ENCODE measurements around the gene MBP. TPM values are rescaled to one million over a fixed set of nuclear protein-coding genes. Genes with fewer than 3 reads are reported as not detected.

The MBP gene
- total RNA-seq, 2 experiments from 2014 or later, result 75.4 to 79.2 TPM

- no peak overlapping the region for H3K4me3 ChIP-seq (ENCODE audit: low read length)
- peaks cover 6% of the 10 kb centered on the region for H3K4me1 Mint-ChIP-seq (ENCODE audit: low read depth)
- H3K27ac ChIP-seq (ENCODE audit: low read depth in 1 of 2, low read length in 2 of 2), result no peak overlapping the region
- H3K36me3 ChIP-seq (ENCODE audit: insufficient read depth, low read length), result no peaks in the 10 kb centered on the region
- H3K27ac Mint-ChIP-seq, result no peak overlapping the region
- ATAC-seq (ENCODE audit: poor library complexity) (no peak), DNase-seq (no peak)
- no peaks in the 10 kb centered on the region for H3K27me3 ChIP-seq (ENCODE audit: control insufficient read depth in 1 of 2, insufficient read depth in 2 of 2, low read length in 2 of 2)
- ChIA-PET POLR2A (no interaction called here), CTCF (no interaction called here)
- TF ChIP-seq CTCF (IDR thresholded peaks at IDR 0.05), result no peak
- H3K27me3 Mint-ChIP-seq, result peaks cover 5% of the 10 kb centered on the region
- H3K9me3 Mint-ChIP-seq, result no peaks in the 10 kb centered on the region
- peaks cover 0 to 10% of the 10 kb centered on the region in 2 experiments for H3K9me3 ChIP-seq (ENCODE audit: control insufficient read depth in 1 of 2, insufficient read depth in 1 of 2, low read length in 2 of 2)
- no peaks in the 10 kb centered on the region for H3K36me3 Mint-ChIP-seq (ENCODE audit: low read depth)
- intact Hi-C loops (cut with DNase I, micrococcal nuclease), result no loop called here
- no peaks in the 10 kb centered on the region for H3K4me1 ChIP-seq (ENCODE audit: insufficient read depth, low read length)
- H3K4me3 Mint-ChIP-seq, result no peak overlapping the region
Measured at GRCh38 chr18:77168811-77169311, 36.3 kb upstream of the MBP start.

GRCh38 chr18:77167251-77167650, 34.7 kb upstream of the MBP start:
- POLR2A ChIA-PET, result no interaction called here

GRCh38 chr18:77166523-77166922, 33.9 kb upstream of the MBP start:
- no peak for TF ChIP-seq CTCF (IDR thresholded peaks at IDR 0.05)
- Mint-ChIP-seq H3K27ac (no peak overlapping the region), H3K36me3 (ENCODE audit: low read depth) (no peaks in the 10 kb centered on the region), H3K9me3 (no peaks in the 10 kb centered on the region), H3K27me3 (peaks cover 5% of the 10 kb centered on the region), H3K4me1 (ENCODE audit: low read depth) (peaks cover 6% of the 10 kb centered on the region), H3K4me3 (no peak overlapping the region)
- no peak overlapping the region for H3K4me3 ChIP-seq (ENCODE audit: low read length)
- DNase-seq (no peak), ATAC-seq (ENCODE audit: poor library complexity) (no peak)
- H3K4me1 ChIP-seq (ENCODE audit: insufficient read depth, low read length), result no peaks in the 10 kb centered on the region
- H3K27me3 ChIP-seq (ENCODE audit: control insufficient read depth in 1 of 2, insufficient read depth in 2 of 2, low read length in 2 of 2), result no peaks in the 10 kb centered on the region
- H3K9me3 ChIP-seq (ENCODE audit: control insufficient read depth in 1 of 2, insufficient read depth in 1 of 2, low read length in 2 of 2), result peaks cover 0 to 12% of the 10 kb centered on the region in 2 experiments
- no peak overlapping the region for H3K27ac ChIP-seq (ENCODE audit: low read depth in 1 of 2, low read length in 2 of 2)
- ChIA-PET POLR2A (no interaction called here), CTCF (no interaction called here)
- intact Hi-C loops (cut with DNase I, micrococcal nuclease), result no loop called here
- no peaks in the 10 kb centered on the region for H3K36me3 ChIP-seq (ENCODE audit: insufficient read depth, low read length)

More at GRCh38 chr18:77167251-77167650, 34.7 kb upstream of the MBP start:
- no peak for DNase-seq
- H3K36me3 ChIP-seq (ENCODE audit: insufficient read depth, low read length), result no peaks in the 10 kb centered on the region
- no peak overlapping the region for H3K4me3 ChIP-seq (ENCODE audit: low read length)
- no peak for ATAC-seq (ENCODE audit: poor library complexity)
- Mint-ChIP-seq H3K9me3 (no peaks in the 10 kb centered on the region), H3K4me1 (ENCODE audit: low read depth) (peaks cover 6% of the 10 kb centered on the region), H3K27ac (no peak overlapping the region), H3K36me3 (ENCODE audit: low read depth) (no peaks in the 10 kb centered on the region), H3K4me3 (no peak overlapping the region), H3K27me3 (peaks cover 5% of the 10 kb centered on the region)
- H3K9me3 ChIP-seq (ENCODE audit: control insufficient read depth in 1 of 2, insufficient read depth in 1 of 2, low read length in 2 of 2), result peaks cover 0 to 12% of the 10 kb centered on the region in 2 experiments
- intact Hi-C loops (cut with DNase I, micrococcal nuclease), result no loop called here
- no peak overlapping the region for H3K27ac ChIP-seq (ENCODE audit: low read depth in 1 of 2, low read length in 2 of 2)
- TF ChIP-seq CTCF (IDR thresholded peaks at IDR 0.05), result no peak
- CTCF ChIA-PET, result no interaction called here
- no peaks in the 10 kb centered on the region for H3K4me1 ChIP-seq (ENCODE audit: insufficient read depth, low read length)
- no peaks in the 10 kb centered on the region for H3K27me3 ChIP-seq (ENCODE audit: control insufficient read depth in 1 of 2, insufficient read depth in 2 of 2, low read length in 2 of 2)
